ENCODE data around the gene CHIT1.
"Not testable (repeated sequence)": the region's sequence is repeated elsewhere in the genome, so short reads cannot be mapped to it uniquely, and the experiment has no call there.

CHIT1 gene

GRCh38 chr1:203229471-203230135, at the start of gene CHIT1:
Gene CHIT1 (minus strand): TSS chr1:203229673. CDS start chr1:203229636, 37 bp downstream.
- FAIRE-seq = no peak

GRCh38 chr1:203278885-203279406, 49.5 kb upstream of the CHIT1 start:
- no peak for FAIRE-seq

- FAIRE-seq = no peak
These were observed 48.8 kb upstream of the CHIT1 start for GRCh38 chr1:203278082-203278884.

- FAIRE-seq = no peak
These were observed 47.6 kb upstream of the CHIT1 start for GRCh38 chr1:203276916-203277545.

- FAIRE-seq = no peak
These were observed 46.9 kb upstream of the CHIT1 start for GRCh38 chr1:203276408-203276807.

GRCh38 chr1:203275656-203276272, 46.3 kb upstream of the CHIT1 start:
- no peak for FAIRE-seq

GRCh38 chr1:203274603-203275381, 45.3 kb upstream of the CHIT1 start:
- no peak for FAIRE-seq

- no peak for FAIRE-seq
These were observed 44.6 kb upstream of the CHIT1 start for GRCh38 chr1:203273869-203274602.

- no peak for FAIRE-seq
These were observed 43.9 kb upstream of the CHIT1 start for GRCh38 chr1:203273206-203273868.

- no peak for FAIRE-seq
These were observed 43.2 kb upstream of the CHIT1 start for GRCh38 chr1:203272633-203273205.

- FAIRE-seq = no peak
These were observed 42.6 kb upstream of the CHIT1 start for GRCh38 chr1:203271962-203272632.

GRCh38 chr1:203271018-203271743, 41.7 kb upstream of the CHIT1 start:
- FAIRE-seq = no peak

GRCh38 chr1:203270448-203270847, 41.0 kb upstream of the CHIT1 start:
- FAIRE-seq = no peak

GRCh38 chr1:203269654-203270020, 40.2 kb upstream of the CHIT1 start:
- FAIRE-seq = no peak

- no peak for FAIRE-seq
These were observed 39.6 kb upstream of the CHIT1 start for GRCh38 chr1:203268901-203269653.

GRCh38 chr1:203267912-203268311, 38.4 kb upstream of the CHIT1 start:
- no peak for FAIRE-seq

- peak; percentile 13 for FAIRE-seq
These were observed 37.9 kb upstream of the CHIT1 start for GRCh38 chr1:203267347-203267846.

- FAIRE-seq = not testable (repeated sequence)
These were observed 36.7 kb upstream of the CHIT1 start for GRCh38 chr1:203266140-203266539.

Measured in islet of Langerhans (tissue), 1 donor.